Measurements from ENCODE around the gene SERPINA9. TPM values are rescaled to one million over a fixed set of nuclear protein-coding genes. Genes with fewer than 3 reads are reported as not detected.

The SERPINA9 gene
- polyA plus RNA-seq, 5 donors: not detected

DNA sequence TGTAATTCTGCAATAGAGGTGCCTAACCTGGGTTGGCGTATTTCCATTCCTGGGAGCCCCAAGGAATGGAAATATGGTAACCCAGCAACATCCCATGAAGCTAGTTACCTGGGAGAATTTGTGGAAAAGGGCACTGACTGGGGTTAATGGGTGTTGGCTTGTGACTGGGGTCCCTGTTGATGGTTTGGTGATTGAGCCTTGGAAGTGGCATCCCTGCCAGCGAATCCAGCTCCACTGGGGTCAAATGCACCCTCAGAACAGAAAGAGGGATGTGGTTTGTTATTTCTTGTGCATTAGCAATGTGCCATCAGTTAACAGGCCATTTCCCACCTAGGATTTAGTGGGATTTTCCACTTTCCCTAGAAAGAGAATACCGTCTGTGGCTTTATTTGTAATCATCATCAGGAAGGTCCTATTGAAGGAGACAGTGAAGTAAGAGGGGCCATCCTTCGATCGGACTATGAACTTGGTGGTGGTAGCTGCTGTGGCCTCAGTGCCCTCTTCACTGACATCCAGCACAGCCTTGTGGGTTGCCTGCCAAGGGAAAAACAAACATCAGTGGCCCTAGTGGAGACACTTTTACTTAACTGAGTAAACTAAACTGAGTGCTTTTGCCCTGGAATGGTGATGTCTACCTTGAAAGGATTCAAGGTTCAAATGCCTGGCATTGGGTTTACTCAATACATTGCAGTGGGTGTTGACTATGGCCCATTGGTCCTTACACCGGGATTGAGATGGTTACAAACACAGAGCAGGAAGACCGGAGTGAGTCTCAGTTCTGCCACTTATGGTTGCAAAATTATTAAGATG, 13.0 kb downstream of the SERPINA9 start:
- no peak for DNase-seq

DNA sequence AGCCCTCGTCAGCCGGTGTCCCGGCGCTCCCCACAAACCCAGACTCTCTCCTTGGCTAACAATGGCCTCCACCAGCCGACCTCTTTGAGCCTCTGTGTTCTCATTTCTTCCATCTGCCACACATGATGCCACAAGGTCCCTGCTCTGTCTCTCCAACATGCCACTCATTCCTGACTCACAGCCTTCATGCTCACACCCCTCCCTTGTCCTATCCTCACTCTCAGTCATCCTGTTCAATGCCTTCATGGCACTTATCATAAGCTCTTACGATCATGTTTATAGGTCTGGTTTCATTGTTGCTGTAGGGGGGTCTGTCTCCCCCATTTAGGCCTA, 13.8 kb downstream of the SERPINA9 start:
- no peak for DNase-seq

DNA sequence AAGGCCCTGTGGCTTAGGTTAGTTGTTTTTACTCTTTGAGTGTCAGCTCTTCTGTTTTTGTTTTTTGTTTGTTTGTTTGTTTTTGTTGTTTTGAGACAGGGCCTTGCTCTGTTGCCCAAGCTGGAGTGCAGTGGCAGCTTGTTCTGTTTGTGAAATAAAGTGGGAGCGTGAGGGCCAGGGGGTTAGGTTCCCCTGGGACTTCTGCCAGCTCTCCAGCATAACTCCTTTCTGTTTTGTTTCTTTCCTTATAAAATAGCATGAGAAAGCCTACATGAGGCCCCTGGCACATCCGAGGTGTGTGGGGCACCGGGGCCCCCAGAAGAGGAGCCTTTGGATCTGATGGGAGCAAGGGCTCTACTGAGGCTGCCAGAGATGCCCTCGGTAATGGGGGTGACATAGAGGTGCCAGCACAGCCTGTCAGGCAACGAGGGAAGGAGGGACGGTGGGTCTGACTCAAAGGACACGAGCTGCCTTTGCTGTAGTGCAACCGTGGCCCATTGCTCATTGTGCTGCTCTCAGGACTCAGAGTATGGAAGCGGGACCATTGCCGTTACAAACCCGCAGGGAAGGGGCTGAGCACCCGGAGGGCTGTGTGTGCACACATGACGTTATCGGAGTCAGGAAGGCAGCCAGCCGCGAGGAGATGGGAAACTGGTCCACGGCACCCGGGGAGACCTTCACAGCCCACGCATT, 14.3 kb downstream of the SERPINA9 start:
- no peak for DNase-seq

DNA sequence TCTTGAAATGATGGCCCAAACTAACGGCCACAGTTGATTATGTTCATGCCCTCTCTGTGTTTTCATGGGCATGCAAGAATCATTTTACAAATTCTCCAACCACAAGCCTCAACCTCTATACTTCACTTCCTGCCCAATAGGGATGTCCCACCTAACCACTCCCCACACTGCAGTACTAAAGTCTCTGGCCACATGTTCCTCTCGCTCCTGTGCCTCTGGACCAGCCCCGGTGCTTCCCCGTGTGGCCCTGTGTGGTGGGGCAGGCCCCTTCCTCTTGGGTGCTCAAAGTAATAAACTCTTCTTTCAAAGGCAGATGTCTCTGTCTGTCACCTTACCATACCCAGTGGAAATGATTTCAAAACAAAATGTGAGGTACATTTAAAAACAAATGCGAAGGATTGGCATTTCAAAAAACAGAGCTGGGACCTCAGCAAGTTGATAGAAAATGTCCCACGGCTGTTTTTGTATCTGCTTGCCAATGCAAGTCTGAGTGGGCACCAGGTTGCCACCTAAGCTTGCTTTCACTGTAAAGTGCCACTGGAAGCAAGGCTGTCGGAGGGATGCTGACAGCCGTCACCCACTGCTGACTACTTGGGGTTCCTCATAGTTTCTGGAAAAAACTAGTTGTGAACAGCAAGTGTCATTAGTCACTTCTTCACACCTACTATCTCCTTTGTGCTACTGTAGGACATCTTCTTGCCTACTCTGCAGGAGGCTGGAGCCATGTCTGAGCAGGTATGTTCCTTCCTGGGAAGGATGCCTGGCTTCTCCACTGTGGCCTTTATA, 15.2 kb downstream of the SERPINA9 start:
- DNase-seq: no peak

DNA sequence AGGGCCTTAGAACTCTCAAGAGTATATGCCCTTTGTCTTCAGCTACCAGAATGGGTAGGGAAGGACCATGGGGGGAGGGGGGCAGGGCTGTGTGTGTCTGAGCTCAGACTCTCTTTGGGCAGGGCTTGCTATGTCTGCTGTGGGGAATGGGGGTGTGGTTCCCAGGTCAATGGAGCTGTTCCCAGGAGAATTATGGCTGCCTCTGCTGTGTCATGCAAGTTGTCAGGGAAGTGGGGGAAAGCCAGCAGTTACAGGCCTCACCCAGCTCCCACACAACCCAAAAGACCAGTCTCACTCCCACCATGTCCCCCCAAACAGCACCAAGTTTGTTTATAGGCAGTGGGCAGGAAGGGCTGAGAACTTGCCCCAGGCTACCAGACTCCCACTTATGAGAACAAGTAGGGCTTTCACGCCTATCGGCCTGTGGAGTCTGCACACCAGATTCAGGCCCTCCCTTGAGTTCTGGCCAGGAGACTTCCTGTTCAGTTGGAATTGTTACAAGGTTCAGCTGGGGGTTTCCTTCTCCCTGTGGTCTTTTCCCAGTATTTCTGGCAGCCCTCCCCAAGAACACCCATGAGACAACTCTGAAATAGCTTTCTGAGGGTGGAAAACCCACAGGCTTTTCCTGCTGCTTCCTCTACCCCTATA, 17.3 kb downstream of the SERPINA9 start:
- DNase-seq: no peak

DNA sequence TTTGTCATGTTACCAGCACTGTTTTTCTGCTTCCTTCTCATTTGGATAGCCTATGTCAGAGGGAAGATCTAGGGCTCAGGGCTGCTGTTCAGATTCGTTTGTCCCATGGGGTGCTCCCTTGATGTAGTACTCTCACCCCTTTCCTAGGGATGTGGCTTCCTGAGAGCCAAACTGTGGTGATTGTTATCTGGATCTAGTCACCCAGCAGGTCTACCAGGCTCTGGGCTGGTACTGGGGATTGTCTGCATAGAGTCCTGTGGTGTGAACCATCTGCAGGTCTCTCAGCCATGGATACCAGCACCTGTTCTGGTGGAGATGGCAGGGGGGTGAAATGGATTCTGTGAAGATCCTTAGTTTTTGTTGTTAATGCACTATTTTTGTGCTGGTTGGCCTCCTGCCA, 17.9 kb downstream of the SERPINA9 start:
- DNase-seq: no peak

DNA sequence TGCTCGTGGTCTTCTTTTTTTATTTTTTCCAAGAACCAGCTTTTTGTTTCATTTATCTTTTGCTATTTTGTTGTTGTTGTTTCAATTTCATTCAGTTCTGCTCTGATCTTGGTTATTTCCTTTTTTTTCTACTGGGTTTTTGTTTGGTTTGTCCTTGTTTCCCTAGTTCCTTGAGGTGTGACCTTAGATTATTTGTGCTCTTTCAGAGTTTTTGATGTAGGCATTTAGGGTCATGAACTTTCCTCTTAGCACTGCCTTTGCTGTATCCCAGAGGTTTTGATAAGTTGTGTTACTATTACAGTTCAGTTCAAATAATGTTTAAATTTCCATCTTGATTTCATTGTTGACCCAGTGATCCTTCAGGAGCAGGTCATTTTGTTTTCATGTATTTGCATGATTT, 20.1 kb downstream of the SERPINA9 start:
- DNase-seq: no peak

DNA sequence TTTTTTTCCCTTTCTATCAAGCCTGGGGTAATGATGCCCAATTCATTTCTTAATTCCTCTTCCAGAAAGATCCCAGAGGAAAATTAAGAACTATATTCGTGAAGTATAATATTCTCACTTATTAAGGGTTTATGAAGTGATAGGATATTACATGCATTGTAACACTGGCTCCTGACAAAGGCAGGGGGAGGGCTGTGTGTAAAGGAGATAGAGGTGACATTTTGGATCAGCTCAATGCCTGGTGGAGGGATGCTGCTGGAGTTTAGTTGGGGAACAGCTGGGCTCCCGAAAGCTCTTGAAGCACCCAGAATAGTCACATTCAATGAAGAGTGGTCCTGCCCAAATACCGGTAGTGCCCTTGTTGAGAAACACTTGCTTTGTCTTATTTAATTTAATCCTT, 24.2 kb downstream of the SERPINA9 start:
- no peak for DNase-seq

DNA sequence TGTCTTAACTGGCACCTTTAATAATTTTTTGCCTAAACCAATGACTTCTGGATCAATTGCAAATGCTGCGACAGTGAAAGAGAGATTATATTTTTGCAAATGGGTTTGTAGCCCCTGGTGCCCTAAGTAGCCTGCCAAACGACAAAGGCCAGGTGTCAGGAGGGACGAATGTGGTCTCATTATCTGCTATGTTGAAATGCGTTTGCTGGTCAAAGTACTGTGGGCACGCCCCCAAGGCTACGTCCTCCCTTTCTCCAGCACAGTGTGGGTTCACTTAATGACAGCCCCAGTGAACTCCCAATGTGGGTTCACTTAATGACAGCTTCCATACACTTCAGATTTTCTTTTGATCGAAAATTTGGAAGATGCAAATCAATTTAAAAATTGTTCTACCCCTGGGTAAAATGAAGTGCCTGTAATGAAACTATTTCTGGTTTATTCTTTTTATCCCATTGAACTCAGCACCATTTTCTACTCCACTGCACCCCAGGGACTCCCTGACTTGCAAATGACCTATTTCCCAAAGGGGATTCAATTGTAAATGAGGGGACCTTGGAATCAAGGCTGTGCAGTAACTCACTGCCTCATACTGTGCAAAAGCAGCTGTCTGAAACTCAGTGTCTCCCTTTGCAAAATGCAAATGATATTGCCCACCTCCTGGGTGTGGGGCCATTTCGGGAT, 24.8 kb downstream of the SERPINA9 start:
- no peak for DNase-seq

DNA sequence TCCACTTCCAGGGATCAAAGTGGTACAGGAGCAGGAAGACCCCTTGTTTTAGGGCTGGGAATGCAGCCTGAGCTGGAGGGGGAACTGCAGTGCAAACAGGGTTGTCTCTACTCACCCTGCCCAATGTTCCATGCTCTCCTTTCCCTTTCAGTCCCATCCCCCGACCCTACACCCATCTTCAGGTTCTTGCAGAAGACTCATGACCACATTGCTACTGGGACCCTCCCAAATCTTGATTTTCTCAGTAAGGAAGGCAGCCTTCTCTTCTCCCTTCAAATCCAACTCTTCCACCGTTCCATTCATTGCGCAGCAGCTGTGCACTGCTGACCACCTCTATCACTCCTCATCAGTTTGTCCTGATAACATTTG, 25.3 kb downstream of the SERPINA9 start:
- DNase-seq: no peak

DNA sequence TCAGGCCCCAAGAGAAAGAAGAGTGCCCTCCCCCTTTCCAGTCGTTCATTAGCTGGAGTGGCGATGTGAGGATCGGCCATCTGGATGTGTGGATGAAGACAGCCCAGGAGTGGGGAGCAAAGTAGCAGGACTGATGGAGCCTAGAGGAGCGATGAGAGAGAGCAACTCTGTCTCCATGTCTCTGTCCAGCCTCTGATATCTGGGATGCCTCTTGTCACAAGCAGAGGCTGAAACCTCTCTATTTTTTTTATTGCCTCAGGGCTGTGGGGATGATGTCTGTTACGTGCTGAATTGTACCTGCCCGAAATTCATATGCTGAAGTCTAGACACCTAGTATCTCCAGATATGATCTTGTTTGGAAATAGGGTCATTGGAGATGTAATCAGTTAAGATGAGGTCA, 26.1 kb downstream of the SERPINA9 start:
- no peak for DNase-seq

DNA sequence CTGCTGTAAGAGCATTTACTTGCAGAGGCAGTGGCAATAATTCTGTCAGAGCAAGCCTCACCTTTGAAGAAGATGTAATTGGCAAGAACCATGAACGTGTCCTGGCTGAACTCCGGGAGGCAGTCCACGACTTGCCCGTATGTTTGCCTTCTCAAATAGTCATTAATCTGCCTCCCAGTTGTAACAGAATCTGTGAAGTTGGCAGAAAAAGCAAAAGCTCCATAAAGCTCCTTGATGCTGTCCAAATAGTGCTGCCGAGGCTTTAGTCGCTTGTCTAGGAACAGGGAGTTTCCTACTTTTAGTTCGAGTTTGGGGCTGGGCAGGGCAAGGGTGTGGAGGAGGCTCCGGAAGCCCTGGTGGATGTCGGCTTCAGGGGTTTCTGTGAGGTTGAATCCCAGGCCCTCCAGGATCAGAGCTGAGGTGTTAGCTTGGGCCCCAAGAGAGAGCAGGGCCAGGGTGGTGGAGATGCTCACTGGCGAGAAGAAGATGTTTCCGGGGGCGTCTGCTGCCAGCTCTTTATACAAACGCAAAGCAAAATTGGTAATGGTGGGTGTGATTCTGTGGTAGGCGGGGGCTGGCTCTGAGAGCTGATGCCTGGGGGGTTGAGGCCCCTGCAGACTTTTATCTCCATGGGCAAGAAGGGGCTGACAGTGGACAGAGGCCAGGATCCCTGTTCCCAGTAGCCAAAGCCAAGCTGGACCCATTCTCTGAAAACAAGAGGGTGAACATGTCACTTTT, 27.8 kb downstream of the SERPINA9 start:
- DNase-seq: no peak

DNA sequence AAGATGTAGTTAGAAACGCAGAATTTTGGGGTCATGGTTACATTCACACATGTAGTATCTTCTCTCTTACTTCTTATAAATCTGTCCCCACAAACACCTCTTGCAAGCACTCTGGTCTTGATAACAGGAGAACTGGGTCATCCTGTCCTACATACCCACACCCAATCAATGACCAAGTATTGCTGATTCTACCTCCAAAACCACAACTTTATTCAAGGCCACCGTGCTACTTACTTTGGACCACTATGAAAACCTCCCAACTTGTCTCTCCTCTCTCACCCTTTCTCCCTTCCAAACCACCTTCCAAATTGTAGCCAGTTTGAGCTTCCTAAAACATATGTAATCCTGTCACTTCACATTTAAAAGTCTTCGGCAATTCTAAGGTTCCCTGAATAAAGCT, 28.8 kb downstream of the SERPINA9 start:
- DNase-seq: no peak

DNA sequence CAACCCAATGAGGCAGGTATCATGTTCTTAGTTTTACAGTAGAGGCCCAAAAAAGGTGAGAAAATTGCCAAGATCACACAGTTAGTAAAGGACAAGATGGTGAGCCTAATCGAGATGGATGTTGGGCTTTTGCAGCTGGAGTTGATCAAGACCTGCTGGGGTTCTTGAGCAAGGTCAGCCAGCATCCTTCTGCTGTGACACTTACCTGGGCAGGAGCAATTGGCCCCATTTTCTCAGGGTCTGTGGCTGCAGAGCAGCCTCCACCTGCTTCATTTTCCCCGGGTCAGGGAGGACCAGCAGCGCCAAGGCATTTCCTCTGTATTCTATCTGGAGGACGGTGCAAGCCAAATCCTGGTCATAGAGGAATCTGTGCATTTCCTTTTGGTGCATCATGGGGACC, 29.9 kb downstream of the SERPINA9 start:
- DNase-seq: no peak

DNA sequence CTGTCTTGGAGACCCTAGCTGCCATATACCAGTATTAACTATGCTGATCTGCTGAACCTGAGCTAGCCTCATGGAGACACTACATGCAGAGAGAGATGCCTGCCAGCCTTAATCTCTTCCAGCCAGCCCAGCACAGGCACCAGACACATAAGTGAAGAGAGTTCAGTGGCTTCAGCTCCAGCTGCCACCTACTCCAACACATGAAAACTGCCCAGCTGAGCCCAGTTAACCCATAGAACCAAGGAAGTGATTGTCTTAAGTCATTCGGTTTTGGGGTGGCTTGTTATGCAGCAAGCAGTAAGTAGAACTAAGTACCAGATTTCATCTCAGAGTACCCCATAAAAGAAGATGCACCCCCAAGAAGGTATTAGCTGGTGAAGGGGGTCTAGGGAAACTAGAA, 31.0 kb downstream of the SERPINA9 start:
- DNase-seq: no peak

DNA sequence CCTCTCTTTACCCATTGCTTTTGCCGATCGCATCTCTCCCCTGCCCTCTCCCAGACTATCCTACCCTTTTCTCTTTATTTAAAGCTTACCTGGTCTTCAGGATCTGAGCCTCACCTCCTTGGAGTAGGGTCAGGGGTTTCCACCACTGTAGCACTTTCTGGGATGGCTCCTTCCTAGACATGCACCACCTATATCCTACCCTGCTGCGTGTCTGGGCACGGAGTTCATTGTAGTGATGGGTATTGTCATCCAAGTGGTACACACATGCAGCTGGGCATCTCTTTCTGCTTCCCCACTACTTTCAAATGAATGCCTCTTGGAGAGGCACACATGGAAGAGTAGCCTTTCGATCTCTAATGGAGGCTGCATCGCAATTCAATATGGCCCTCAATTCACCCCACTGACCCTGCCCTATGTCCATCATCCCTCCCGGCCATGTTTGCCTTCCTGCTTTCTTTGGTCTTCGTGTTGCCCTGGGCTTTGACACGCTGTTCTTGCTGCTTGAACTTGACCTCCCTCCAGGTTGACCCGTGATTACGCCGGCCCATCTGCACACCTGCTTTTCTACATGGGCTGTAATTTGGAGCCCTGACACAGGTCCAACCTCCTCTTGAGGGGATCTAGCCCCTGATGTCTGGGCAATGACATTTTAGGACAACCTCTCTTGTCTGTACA, 34.3 kb downstream of the SERPINA9 start:
- DNase-seq: no peak

DNA sequence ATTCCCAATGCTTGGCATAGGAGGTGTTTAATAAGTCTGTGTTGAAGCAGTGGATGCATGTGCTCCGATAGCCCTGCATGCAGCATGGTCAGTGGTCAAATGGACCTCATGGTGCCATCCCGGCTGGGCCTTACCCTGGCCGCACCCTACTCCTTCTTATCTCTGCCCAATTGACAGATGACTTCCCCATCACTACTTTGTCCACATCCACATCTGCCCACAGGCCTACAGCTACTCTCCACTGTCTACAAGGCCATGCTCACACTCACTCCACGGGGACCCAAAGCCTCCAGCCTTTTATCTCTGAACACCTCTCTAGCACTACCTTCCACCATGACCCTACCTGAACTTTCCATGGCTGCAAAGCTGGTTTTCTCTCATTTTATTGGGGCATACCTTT, 34.9 kb downstream of the SERPINA9 start:
- no peak for DNase-seq

DNA sequence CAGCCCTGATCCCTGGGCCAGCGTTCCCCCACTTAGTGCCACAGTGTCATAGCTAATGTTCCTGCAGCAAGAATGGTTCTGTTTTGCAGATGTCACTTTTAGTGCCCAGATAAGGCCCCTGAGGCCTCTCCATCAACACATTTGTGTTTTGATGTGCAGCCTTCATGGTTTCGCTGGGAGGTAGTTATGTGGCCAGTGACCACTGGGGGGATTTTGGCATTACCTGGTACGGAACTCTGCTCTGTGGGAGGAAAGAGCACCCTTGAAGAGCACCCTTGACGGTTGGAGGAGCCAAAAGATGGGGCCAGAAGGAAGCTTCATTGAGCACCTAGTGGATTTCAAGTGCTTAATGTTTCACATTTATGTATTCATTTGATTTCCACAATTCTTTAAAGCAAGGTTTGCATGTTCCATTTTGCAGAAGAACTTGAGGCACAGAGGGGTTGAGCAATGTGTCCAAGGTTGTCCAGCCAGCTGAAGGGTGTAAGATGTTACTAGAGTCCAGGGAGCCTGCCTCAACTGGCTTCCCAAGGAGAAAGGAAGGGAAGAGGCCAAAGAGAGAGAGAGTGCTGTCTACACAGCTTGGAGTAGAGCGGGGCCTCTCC, 36.4 kb downstream of the SERPINA9 start:
- no peak for DNase-seq

DNA sequence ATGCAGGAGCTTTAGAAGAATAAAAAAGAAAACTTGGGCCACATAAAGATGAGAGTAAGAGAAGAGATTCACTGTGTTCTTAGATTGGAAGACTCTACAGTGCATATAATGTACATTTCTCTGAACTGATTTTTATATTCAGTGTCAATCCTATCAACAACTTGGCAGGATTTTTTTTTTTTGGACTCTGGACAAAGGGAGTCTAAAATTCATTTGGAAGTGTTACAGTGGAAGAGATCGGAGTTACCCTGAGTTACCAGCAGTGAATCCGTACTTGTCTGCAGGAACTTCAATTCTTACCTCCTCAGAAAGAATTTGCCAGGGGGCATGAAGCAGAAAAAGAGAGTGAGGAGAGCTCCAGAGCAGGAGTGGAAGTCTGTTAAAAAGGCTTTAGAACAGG, 47.4 kb downstream of the SERPINA9 start:
- no peak for DNase-seq

DNA sequence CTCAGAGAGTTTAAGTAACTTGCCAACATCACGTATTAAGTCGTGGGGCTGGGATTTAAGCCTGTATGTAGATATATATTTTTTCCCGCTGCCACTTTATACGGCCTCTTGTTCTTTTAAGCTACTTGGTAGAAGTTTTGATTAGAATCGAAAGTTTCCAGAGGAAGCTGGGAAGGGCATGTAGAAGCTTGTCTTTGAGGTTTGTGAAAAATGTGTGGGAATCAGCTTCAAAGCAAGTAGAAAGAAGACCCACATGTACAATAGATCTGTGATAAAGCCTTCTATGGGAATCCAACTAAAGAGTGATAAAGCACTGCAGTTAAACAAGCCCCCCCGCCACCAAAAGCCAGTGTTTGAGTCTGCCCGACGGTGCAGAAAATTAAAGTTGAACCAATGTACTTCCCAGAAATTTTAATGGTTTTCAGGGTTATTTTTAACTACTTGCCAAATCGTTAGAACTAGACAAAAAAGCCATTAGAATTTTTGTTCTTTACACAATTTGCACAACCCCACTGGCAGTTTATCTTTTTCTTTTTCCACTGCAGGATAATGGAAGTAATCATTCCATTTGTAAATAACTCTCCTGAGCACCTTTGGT, 48.9 kb downstream of the SERPINA9 start:
- no peak for DNase-seq
